PC-9 (cell line): ENCODE data around the gene YPEL4. TPM values are rescaled to one million over a fixed set of nuclear protein-coding genes. Genes with fewer than 3 reads are reported as not detected.

Experiments
- BruUV-seq: library from RNA; stranded (reverse); fragments of 400-500 nt; replicated peaks from 2 replicates; lab custom pipeline; 2021; lab: Mats Ljungman, UMichigan
- CTCF ChIA-PET: fragments of 300-600 bp; sonication (Branson Sonifier 250); formaldehyde crosslinking; loops from one replicate; lab custom pipeline; 2022; ENCODE audit warnings: antibody characterized with exemption; lab: Charles Lee
- POLR2A ChIA-PET: fragments of 300-600 bp; sonication (Branson Sonifier 250); formaldehyde crosslinking; loops from one replicate; lab custom pipeline; 2022; ENCODE audit warnings: antibody characterized with exemption; ENCODE audit not compliant: unreplicated experiment; lab: Charles Lee
- DNase-seq, 2 experiments: peaks; one replicate each; pipeline versions ENCODE4 v3.0.0 to v3.0.0-alpha.2; 2015 to 2022; ENCODE audit warnings: mixed read lengths in 1 of 2
- H2AFZ ChIP-seq: fragments of 200-600 bp; sonication (generic); 2 replicates; pipeline ENCODE4 v1.8.1; 2017; ENCODE audit warnings: antibody characterized with exemption
- H3F3A ChIP-seq: fragments of 200-600 bp; sonication (generic); 2 replicates; pipeline ENCODE4 v1.8.1; 2017; ENCODE audit warnings: antibody characterized with exemption, mild to moderate bottlenecking, low read depth; ENCODE audit not compliant: insufficient read depth
- H3K27ac ChIP-seq: fragments of 200-600 bp; sonication (generic); 2 replicates; pipeline ENCODE4 v1.6.1; 2016; ENCODE audit warnings: mixed run types
- H3K27me3 ChIP-seq: fragments of 200-600 bp; sonication (generic); 2 replicates; pipeline ENCODE4 v1.6.1; 2016; ENCODE audit warnings: low read depth, mixed run types; ENCODE audit not compliant: insufficient read depth
- H3K36me3 ChIP-seq: fragments of 200-600 bp; sonication (generic); 2 replicates; pipeline ENCODE4 v1.6.1; 2016; ENCODE audit warnings: low read depth, mixed run types
- H3K4me1 ChIP-seq: fragments of 200-600 bp; sonication (generic); replicated peaks from 2 replicates; pipeline ENCODE4 v1.6.1; 2016; ENCODE audit warnings: mixed run types; ENCODE audit not compliant: insufficient read depth
- H3K4me2 ChIP-seq: fragments of 200-600 bp; sonication (generic); 2 replicates; pipeline ENCODE4 v1.6.1; 2017; ENCODE audit warnings: mixed run types
- H3K4me3 ChIP-seq: fragments of 200-600 bp; sonication (generic); 2 replicates; pipeline ENCODE4 v1.6.1; 2016; ENCODE audit warnings: mixed run types
- H3K79me2 ChIP-seq: fragments of 200-600 bp; sonication (generic); 2 replicates; pipeline ENCODE4 v1.6.1; 2017; ENCODE audit warnings: low read depth, mixed run types
- H3K9me2 ChIP-seq: fragments of 200-600 bp; sonication (generic); 2 replicates; pipeline ENCODE4 v1.8.1; 2017; ENCODE audit warnings: mild to moderate bottlenecking; ENCODE audit not compliant: insufficient read depth
- H3K9me3 ChIP-seq: fragments of 200-600 bp; sonication (generic); 2 replicates; pipeline ENCODE4 v1.8.1; 2016; ENCODE audit warnings: low read depth; ENCODE audit not compliant: insufficient read depth
- H4K20me1 ChIP-seq: fragments of 200-600 bp; sonication (generic); 2 replicates; pipeline ENCODE4 v1.8.1; 2017; ENCODE audit not compliant: insufficient read depth
- CTCF ChIP-seq: fragments of 200-600 bp; sonication (generic); conservative IDR thresholded peaks from 2 replicates; pipeline ENCODE4 v1.6.1; 2017; ENCODE audit warnings: mixed run types, antibody characterized with exemption, mild to moderate bottlenecking, moderate library complexity
- EZH2 ChIP-seq: fragments of 200-600 bp; sonication (generic); IDR thresholded peaks from 2 replicates; pipeline ENCODE4 v1.8.0; 2017; ENCODE audit warnings: antibody characterized with exemption, low read depth
- intact Hi-C: fragments of 100-400 bp; cut with micrococcal nuclease; formaldehyde crosslinking; loops from one replicate; pipeline ENCODE4 v1.10.0; 2022; ENCODE audit not compliant: unreplicated experiment
- total RNA-seq: library from RNA; stranded (reverse); gene quantifications from 2 replicates; pipeline ENCODE4 v1.2.3, GENCODE V29; 2021

YPEL4 gene
- total RNA-seq, 1 experiment from 2014 or later = 0.98 TPM

- no peaks in the 10 kb centered on the region for H3F3A ChIP-seq
- H3K4me1 ChIP-seq = no peaks in the 10 kb centered on the region
- no peaks in the 10 kb centered on the region for H4K20me1 ChIP-seq
- CTCF ChIA-PET = no interaction called here
- H3K27me3 ChIP-seq = 0 out of 2 replicates have a peak, but pooled peaks cover 11% of the 10 kb centered on the region
- TF ChIP-seq CTCF (no peak), EZH2 (no peak)
- no peaks in the 10 kb centered on the region for H3K9me2 ChIP-seq
- H3K4me2 ChIP-seq = no peak overlapping the region
- no peaks in the 10 kb centered on the region for H3K36me3 ChIP-seq
- BruUV-seq = no TSS peak
- no peak for DNase-seq
- intact Hi-C loops = no loop called here
- POLR2A ChIA-PET = no interaction called here
- H3K4me3 ChIP-seq = no peak overlapping the region
- no peak overlapping the region for H3K27ac ChIP-seq
- H3K9me3 ChIP-seq = no peaks in the 10 kb centered on the region; the same call in 1 of the 2 replicates
- H3K79me2 ChIP-seq = no peaks in the 10 kb centered on the region
- H2AFZ ChIP-seq = no peak overlapping the region
Measured at GRCh38 chr11:57620467-57620866, 29.2 kb downstream of the YPEL4 start.

GRCh38 chr11:57619331-57619730 is 30.4 kb downstream of the YPEL4 start:
- no peaks in the 10 kb centered on the region for H3K79me2 ChIP-seq
- H3K4me2 ChIP-seq = no peak overlapping the region
- H3K4me3 ChIP-seq = no peak overlapping the region
- H3K27me3 ChIP-seq = 0 out of 2 replicates have a peak, but pooled peaks cover 20% of the 10 kb centered on the region
- no peaks in the 10 kb centered on the region for H3F3A ChIP-seq
- H3K9me3 ChIP-seq = no peaks in the 10 kb centered on the region; the same call in 1 of the 2 replicates
- no peaks in the 10 kb centered on the region for H3K9me2 ChIP-seq
- no peak overlapping the region for H2AFZ ChIP-seq
- ChIA-PET CTCF (interaction anchor here (0.7 kb wide), 1 partner anchor 21 kb away, joined by 3 read pairs; no protein-coding TSS in a partner anchor), POLR2A (no interaction called here)
- TF ChIP-seq CTCF (no peak), EZH2 (no peak)
- no TSS peak for BruUV-seq
- DNase-seq = no peak
- H3K27ac ChIP-seq = no peak overlapping the region
- no peaks in the 10 kb centered on the region for H3K36me3 ChIP-seq
- intact Hi-C loops = no loop called here
- H3K4me1 ChIP-seq = no peaks in the 10 kb centered on the region
- H4K20me1 ChIP-seq = no peaks in the 10 kb centered on the region

GRCh38 chr11:57618438-57618837 is 31.3 kb downstream of the YPEL4 start:
- H3K36me3 ChIP-seq = no peaks in the 10 kb centered on the region
- TF ChIP-seq EZH2 (no peak), CTCF (no peak)
- no peak overlapping the region for H3K27ac ChIP-seq
- no peaks in the 10 kb centered on the region for H4K20me1 ChIP-seq
- H2AFZ ChIP-seq = no peak overlapping the region
- no peaks in the 10 kb centered on the region for H3K4me1 ChIP-seq
- no peaks in the 10 kb centered on the region for H3K9me2 ChIP-seq
- no peaks in the 10 kb centered on the region; the same call in 1 of the 2 replicates for H3K9me3 ChIP-seq
- H3F3A ChIP-seq = no peaks in the 10 kb centered on the region
- H3K4me3 ChIP-seq = no peak overlapping the region
- ChIA-PET POLR2A (no interaction called here), CTCF (no interaction called here)
- BruUV-seq = no TSS peak
- peaks cover 26% of the 10 kb centered on the region; the same call in 1 of the 2 replicates for H3K27me3 ChIP-seq
- H3K79me2 ChIP-seq = no peaks in the 10 kb centered on the region
- H3K4me2 ChIP-seq = no peak overlapping the region
- DNase-seq = no peak
- intact Hi-C loops = no loop called here
